Left cardiac atrium (tissue), 4 donors: ENCODE results near the gene CARS1. TPM values are rescaled to one million over a fixed set of nuclear protein-coding genes. Genes with fewer than 3 reads are reported as not detected.

Experiments used
- ATAC-seq, 2 donors: fragments of 200-7000 bp; cut with Tn5 transposase; one replicate each; pipeline ENCODE4 v1.9.1; 2020; ENCODE audit warnings: mild to moderate bottlenecking in 2 of 2, moderate library complexity in 2 of 2
- DNase-seq: peaks from one replicate; pipeline ENCODE4 v3.0.0-alpha.2; 2020
- intact Hi-C, 2 donors: fragments of 100-400 bp; cut with DNase I; formaldehyde crosslinking; loops; one replicate each; pipeline versions ENCODE4 v1.14.1 to v1.15.1; 2022 to 2023
- total RNA-seq, 2 donors: library from RNA; stranded (reverse); fragmentation: NEBNext Ultra II Directional; extraction: Animal tissue kit (Norgen Biotek cat#: 25700); gene quantifications; one replicate each; pipeline ENCODE4 v1.2.1, GENCODE V29; 2021
- donor health status: DM: no; HTN: yes; CAD: no.
- donor health status: DM: no; HTN: yes; CAD: no; lungs with severe emphysema.
- donor health status: DM: yes; HTN: yes; CAD: no.
- donor health status: Dilated cardiomyopathy.

The CARS1 gene
- total RNA-seq, 2 donors from 2014 or later: 16.8 to 28.7 TPM

DNA sequence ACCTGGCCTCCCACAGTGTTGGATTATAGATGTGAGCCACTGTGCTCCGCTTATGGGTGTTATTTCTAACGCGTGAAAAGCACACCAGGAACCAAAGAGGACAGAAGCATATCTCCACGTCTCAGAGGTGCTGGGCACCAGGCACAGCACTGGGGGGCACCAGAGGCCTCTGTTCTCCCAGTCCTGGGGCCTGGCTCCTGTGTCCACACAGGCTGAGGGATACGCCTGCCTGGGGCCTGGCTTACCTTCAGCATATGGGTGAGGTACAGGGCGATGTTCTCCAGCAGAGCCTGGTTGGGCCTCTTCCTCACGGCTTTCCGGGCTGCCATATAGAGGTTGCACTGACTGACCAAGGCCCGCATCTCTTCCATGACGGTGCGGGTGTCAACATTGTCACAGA, 40.4 kb downstream of the CARS1 start:
- intact Hi-C loops: no loop called here
- no peak for DNase-seq

GRCh38 chr11:3015796-3016195, 41.4 kb downstream of the CARS1 start:
- no peak for ATAC-seq
- DNase-seq: no peak
- intact Hi-C loops: no loop called here

More for the DNA sequence above, 40.4 kb downstream of the CARS1 start:
- ATAC-seq: no peak

GRCh38 chr11:3014943-3015342, 42.3 kb downstream of the CARS1 start:
- no peak for DNase-seq
- intact Hi-C loops: no loop called here

GRCh38 chr11:3014057-3014938, 42.9 kb downstream of the CARS1 start:
- intact Hi-C loops: no loop called here
- ATAC-seq: no peak
- no peak for DNase-seq

More at GRCh38 chr11:3014943-3015342, 42.3 kb downstream of the CARS1 start:
- no peak for ATAC-seq

DNA sequence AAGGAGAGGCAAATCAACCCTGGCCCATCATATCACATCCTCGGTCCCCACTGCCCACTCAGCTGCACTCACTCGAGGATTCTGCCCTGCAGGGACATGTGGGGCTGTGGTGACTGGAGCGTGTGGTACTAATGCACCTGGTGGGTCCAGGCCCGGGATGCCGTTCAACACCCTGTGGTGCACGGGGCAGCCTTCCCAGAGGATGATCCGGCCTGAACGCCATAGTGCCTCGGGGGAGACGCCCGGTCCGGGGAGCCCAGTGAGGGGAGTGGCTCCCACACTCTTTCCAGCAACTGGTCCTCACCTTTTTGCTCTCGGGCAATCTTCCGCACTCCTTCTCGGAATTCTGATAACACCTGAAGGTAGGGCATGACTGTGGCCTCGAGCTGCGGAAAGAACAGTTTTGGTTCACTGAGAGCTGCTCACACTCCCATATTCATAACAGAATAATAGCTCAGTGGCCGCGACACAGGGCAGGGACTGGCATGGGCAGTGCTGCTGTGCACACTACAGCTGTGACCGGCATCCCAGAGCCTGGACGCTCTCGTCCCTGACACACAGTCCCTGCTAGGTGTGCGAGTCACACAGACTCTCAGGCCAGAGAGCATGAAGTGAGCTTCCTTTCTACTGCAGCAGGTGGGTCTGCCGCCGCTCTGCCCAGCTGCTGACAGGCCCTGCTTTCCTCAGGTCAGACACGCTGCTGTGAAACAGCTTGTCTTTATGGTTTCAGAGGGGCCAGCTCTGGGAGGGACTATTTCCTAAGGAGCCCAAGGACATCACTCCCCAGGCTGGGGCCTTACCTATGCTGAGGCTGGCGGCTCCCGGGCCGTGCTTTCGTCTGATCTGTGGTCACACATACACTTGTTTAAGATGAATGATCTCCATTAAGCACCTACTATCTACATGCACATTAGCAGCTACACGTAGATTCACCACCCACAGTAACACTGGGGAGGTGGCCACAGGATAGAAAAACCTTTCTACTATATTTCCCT, 45.0 kb downstream of the CARS1 start:
- intact Hi-C loops: no loop called here
- DNase-seq (no peak), ATAC-seq (no peak)

DNA sequence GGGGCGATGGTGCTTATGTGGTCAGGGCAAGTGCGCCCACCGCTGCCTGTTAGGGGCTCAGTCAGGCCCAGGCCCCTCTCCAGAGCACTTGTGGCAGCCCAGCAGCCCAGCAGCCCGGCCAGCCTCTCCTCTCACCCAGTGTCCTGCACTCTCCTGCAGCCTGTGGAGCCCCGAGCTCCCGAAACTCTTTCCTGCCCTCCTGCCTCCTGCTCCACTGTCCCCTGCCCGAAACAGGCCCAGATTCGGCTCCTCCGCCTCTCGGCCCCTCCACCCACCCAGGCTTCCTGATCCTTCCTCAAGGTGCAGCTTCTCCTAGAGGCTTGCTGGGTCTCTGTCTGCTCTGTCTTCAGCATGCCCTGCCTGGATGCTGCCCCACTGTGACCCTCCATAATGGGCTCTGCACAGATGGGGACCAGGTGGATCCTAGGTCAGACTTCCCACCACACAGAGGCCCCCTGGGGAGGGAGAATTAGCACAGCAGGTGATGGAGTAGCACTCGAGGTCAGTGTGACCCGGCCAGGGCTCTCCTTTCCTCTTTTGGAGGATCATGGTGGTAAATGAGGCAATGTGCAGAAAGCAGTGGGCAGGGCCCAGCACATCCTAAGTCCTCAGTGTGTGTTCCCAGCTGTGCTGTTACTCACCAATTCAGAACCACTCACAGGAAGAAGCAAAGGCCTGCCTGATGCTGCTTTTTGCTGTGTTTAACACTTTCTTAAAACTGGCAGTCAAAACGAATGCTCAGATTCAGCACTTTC, 46.5 kb downstream of the CARS1 start:
- intact Hi-C loops: no loop called here
- ATAC-seq: peak in 1 of 2 donors; percentile 6
- DNase-seq: no peak

DNA sequence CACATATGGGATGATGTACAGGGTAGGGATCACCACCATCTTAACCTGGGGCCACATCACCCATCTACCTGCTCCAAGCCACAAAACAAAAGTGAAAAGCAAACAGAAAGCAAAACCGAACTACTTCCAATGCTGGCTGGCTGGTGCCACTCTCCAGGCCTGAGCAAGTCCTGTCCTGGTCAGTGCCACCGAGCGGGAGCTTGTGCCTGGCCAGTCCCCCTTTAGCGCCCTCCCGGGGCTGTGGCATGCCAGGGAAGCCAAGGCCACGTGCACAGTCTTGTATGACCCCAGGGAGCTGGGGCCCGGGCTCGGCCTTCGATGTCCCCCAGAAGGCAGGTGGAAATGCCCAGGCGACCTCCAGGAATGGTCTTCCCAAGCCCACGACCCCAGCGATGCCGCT, 47.2 kb downstream of the CARS1 start:
- intact Hi-C loops: no loop called here
- no peak for ATAC-seq

DNA sequence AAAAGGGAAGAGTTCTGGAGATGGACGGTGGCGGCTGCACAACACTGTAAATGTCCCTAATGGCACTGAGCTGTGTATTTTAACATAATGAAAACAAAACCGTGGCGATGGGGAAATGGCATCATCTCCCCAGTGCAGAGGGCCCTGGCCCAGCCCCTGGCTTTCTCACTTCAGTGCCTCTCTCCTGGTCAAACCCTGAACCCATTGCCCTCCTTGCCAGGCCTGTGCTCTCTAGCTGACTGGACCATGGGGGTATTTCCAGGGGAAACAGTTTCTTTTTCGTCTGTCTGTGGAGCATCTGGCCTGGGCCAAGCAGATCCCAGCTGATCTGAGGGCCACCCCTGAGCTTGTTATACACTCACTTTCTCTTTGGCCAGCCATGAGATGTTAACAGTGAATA, 47.7 kb downstream of the CARS1 start:
- ATAC-seq (no peak), DNase-seq (no peak)
- intact Hi-C loops: no loop called here

More for the DNA sequence above, 47.2 kb downstream of the CARS1 start:
- no peak for DNase-seq

DNA sequence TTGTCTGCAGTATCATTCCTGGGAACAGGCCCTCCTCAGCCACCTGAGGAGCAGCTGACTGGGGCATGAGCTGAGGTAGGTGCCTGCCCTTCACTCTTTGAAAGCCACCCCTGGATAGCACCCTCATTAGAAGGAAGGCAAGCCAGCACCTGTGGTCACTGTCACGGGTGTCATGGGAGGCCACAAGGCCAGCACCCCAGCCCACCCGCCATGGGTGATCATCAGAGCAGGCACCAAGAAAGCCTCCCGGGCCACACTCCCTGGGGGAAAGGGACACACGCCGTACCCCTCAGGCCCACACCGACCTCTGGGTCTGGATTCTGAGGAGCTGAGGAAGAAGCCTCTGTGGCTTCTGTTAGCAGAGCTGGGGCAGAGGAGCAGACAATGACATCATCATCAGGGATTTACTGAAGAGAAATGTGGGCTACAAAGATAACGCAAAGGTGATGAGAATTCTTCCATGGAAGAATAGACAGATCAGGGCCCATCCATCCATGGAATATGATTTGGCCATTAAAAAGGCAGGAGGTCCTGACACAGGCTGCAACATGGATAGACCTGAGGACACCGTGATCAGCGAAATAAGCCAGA, 48.4 kb downstream of the CARS1 start:
- no peak for ATAC-seq
- intact Hi-C loops: no loop called here
- DNase-seq: no peak

GRCh38 chr11:3007404-3008010, 49.7 kb downstream of the CARS1 start:
- ATAC-seq (no peak), DNase-seq (no peak)
- intact Hi-C loops: no loop called here

GRCh38 chr11:3006505-3007260, 50.5 kb downstream of the CARS1 start:
- intact Hi-C loops: no loop called here
- DNase-seq: no peak
- no peak for ATAC-seq

DNA sequence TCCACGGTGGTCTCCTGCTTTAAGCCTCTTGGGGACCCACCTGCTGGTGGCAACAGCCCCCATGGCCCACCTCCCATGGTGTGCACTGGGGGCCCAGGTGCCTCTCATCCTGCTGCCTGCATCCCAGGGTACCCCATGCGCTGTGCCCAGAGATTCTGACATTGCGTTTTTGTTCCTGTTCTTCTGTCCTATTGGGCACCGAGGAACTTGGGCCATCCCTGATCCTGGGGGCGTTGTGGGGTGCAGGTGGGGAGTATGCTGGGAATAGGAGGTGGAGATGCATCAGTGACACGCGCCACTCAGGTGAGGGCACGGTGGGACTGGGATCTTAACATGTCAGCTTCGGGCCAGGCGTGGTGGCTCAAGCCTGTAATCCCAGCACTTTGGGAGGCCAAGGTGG, 52.7 kb downstream of the CARS1 start:
- ATAC-seq: no peak
- no peak for DNase-seq
- intact Hi-C loops: no loop called here

DNA sequence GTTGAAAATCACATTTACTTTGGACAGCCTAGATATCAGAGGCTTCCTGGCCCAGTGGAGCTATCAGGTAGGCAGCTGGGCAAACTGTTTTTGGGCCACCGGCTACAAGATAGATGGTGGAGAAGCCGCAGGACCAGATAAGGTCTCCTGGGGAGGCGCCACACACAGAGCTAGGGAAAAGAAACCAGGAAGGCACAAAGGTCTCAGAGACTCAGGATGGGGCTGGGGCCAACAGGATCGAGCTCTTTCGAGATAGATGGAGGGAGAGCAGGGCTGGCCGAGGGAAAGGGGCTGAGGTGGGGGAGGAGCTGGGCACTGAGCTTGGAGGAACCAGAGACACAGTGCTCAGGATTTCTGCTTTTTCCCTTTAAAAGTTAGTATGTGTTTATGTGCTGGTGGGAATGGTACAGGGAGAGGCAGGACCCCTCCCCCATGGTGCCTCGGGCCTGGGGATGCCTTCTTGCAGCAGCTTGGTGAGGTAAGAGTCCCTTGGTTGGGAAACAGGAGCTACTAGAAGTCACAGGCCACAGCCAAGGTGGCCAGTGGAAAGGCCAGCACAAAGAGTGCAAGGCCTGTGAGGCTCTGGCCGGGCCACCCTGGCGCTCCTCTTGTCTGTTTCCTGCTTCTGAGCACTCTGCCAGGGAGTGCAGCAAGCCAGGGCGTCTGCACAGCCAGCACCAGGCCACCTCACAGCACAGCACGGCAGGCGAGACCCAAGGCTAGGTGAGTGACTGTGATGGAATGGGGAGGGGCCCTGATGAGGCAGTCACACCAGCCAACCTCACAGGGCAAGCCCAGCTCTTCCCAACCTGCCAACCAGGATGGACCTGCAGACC, 53.6 kb downstream of the CARS1 start:
- DNase-seq: no peak
- intact Hi-C loops: no loop called here
- ATAC-seq: no peak

- ATAC-seq (no peak), DNase-seq (no peak)
- intact Hi-C loops: no loop called here
These were observed 54.4 kb downstream of the CARS1 start for GRCh38 chr11:3002871-3003270.

GRCh38 chr11:3002351-3002861, 54.8 kb downstream of the CARS1 start:
- ATAC-seq (no peak), DNase-seq (no peak)
- intact Hi-C loops: no loop called here

- DNase-seq (no peak), ATAC-seq (peak; percentile 64 to 68)
- intact Hi-C loops: no loop called here
These were observed 55.7 kb downstream of the CARS1 start for GRCh38 chr11:3001496-3001895.
